Non-pigmented ciliary epithelial cell (primary cell): ENCODE data around the gene CXCL8.

Experiments
- DNase-seq: peaks from one replicate; pipeline ENCODE4 v3.0.0-alpha.2; 2010; ENCODE audit warnings: low read depth

Gene CXCL8

DNA sequence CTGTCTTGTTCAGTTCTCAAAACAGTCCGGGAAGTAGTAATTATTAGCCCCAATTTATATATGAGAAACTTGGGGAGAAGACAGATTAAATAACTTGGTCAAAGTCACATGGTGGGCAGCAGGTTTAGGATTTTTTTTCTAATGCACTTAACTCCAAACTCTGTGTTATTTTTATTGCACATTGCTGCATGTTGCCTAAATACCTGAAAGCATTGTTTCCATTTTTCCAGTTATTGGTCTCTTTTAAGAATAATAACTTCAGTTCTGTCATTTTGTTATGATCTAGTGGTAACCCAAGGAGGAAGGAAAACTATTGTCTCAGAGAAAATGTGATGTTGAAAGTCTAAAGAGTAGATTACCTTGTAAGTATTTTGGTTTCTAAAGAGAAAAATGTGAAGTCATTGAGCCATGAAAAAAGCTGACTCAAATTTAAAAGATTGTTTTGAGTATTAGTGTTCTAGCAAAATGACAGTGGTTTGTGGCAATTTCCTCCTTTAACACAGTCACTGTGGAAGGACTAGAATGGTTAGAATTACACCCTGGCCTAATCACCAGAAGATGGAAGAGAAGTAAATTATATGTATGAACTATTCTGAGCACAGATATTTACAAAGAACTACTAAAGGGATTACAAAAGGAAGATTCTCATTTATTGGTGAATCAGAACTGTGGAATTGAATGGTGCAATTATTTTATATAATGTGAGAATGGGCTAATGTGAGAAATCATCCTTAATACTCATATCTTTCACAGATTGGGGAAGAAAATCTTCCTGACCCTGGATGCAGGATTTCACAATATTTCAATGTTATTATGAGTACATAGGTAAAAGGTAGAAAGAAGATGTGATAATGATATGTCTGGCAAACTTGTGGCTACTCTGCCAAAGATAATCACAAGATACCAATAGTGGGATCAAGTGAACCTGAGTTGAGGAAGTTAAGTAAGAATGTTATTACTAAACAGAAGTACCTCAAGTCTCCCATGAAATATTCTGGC lies 21.7 kb upstream of the CXCL8 start:
- no peak for DNase-seq

DNA sequence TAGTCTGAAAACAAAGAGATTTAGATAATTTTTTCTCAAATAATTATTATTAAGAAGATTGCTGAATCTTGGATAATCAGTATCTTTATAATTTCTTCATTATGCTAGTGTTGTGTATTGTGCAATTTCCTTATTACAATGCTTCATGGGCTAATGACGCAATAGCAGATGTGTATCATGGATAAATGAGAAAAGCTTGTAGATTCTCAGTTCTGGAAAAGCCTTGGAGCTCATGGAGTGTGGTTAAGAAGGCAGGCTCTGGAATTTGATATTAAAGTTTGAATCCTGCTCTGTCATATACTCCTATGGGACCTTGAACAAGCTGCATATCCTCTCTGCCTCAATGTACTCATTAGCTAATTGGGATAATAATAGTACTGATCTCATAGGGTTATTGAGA lies 18.9 kb upstream of the CXCL8 start:
- no peak for DNase-seq

- no peak for DNase-seq
Observed at GRCh38 chr4:73721909-73722308, 18.5 kb upstream of the CXCL8 start.

GRCh38 chr4:73723023-73723422 lies 17.3 kb upstream of the CXCL8 start:
- DNase-seq: no peak

DNA sequence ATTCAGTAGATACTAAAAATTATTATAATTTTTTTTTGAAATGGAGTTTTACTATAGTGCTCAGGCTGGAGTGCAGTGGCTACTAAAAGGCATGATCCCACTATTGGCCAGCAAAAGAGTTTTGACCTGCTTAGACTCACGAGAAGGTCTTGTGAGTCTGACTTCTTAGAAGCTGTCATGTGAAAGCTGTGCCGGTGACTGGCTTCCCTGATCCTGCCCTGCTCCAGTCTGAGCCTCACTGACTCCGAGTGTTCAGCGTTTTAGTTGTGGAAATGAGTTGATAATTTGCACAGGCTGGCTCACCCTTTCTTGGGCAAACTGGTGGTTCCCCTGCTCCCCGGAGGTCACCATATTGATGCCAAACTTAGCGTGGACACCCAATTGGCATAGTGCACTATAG lies 16.4 kb upstream of the CXCL8 start:
- DNase-seq: no peak

GRCh38 chr4:73725510-73725909 lies 14.9 kb upstream of the CXCL8 start:
- DNase-seq: no peak

DNA sequence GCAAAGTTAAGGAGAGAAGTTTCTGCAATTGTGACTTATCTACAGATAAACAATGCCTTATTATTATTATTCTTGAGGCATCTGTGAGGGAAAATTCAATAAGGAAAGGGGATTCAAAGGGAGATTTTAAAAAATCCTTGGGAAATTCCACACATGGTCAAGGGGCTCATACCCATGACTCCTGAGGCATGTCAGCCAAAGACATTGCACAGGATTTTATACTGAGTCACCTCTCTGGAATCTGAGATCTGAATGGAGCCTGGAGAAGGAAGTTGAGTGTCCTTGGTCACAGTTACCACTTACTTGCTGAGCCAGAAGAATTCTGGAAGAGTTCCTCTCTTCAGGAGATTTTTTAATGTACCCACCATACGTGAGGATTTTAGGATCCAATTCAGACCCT lies 14.4 kb upstream of the CXCL8 start:
- no peak for DNase-seq

DNA sequence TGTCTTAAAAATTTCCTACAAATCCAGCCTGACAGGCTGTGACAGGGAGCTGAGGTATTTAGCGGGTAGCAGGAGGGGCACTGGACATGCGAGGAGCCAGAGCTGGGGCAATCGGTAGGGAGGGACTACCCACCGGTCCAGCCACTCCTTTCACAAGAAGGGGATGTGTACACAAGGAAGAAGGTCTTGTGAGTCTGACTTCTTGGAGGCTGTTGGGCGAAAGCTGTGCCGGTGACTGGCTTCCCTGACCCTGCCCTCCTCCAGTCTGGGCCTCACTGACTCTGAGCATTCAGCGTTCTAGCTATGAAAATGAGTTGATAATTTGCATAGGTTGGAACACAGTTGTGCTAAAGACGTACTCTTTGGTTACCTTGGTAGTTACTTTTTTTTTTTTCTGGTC lies 12.7 kb upstream of the CXCL8 start:
- no peak for DNase-seq

DNA sequence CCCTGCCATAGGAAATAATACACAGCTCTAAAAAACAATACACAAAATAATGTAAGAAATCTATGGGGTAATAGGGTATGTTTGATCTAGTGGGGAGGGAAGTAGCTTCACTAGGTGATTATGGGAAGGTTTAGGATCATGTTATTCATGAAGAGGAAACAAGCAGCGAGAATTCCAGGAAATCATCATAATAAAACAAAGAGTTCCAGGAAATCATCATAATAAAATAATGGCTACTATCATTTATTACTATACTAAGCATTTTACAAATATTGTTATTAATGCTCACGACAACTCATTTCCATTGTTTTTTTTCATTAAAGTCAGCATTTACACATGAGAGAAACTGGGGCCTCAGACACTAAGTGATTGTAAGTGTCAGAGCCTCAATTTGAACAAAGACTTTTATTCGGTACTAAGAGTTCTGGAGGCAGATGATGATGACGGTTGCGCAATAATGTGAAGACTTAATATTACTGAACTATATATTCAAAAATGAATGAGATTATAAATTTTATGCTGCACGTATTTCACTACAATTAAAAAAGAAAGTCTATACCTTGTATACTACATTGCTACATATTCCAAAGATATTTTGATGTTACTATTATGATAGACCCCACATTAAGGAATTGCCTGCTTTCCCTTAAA lies 12.2 kb upstream of the CXCL8 start:
- DNase-seq: no peak

DNA sequence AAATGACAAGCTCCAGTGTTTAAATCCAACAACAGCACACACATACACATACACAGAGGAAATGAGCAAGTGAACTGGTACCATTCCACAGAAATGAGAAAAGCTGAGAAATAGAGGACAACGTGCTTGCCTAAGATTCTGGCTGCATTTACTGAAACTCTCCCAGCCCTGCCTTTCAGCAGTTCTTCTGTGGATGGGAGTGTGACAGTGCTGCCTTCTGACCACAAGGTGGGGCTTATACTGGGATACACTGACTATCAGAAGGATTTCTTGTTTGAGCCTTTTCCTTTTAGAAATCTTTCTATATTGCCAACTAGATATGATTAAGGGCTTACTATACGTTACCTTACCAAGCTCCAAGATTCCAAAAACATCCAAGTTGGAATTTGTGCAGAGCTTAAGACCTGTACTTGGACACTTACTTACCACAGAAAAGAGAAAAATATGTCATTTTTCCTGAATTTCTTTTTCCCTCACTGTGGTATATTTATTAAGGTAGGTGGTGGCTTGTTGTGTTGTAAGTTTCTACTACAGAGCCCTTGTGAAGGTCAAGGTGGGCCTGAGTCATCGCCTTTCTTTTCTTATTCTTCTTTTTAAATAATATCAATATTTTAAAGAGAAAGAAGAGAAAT lies 10.7 kb upstream of the CXCL8 start:
- DNase-seq: no peak

DNA sequence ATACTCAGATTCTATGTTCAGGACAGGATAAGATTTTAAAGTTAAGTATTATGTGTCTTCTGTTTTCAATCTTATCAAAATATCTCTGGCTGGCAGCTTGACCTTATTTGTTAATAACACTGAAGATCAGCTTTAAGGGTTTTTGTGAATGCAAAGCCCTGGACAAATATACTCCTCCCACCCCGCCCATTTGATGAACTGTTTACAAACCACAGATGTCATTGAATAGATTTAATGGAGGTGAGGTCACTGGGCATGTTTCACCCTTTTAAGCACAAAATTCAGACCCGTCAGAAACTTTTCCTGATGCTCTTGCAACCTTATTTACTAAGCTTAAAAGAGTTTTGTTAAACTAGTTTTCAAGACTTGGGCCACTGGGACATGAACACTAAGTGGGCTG lies 10.1 kb upstream of the CXCL8 start:
- no peak for DNase-seq

DNA sequence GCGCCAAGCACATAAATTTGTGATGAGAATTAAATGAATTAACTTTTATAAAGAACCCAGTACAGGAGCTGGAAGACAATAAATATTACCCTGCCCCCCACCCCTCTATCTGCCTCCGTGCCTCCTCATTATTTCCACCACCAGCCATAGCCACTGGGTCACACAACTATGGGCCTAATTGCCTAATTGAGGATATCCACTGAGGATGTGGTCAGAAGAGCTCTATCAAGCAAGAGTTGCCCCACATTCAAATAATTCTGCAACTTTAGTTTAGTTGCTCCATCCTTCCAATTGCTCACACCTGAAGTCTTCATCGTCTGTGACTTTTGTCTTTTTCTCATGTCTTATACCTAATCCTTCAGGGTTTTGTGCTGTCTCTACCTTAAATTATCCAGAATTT lies 9.5 kb upstream of the CXCL8 start:
- DNase-seq: no peak

DNA sequence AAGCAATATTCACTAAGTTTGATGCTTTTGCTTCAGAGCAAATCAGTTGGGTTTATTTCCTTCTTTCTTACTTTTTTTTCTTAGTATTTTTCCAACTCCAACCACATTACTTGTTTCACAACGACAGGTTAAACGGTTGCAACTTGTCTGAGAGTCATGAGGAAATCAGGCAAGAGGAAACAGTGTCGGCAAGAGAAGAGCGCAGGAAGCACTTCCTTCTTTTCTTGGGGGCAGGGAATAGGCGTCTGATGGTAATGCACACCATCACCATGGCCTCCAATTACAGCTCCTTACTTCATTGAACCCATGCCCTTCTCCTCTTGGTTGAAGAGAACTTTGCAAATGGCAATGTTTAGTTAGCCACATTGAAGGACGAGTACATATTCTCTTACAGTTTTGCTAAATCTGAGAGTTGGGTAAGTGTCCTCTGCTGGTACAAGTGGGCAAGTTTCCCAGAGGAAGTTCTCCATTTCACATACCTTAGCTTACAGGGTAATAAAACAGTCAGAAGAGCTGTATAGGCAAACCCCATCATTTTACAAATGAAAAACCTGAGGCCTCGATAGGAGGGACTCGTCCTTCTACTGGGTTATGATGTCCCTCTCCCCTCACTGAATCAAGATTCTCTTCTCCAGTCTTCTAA lies 8.3 kb upstream of the CXCL8 start:
- no peak for DNase-seq

DNA sequence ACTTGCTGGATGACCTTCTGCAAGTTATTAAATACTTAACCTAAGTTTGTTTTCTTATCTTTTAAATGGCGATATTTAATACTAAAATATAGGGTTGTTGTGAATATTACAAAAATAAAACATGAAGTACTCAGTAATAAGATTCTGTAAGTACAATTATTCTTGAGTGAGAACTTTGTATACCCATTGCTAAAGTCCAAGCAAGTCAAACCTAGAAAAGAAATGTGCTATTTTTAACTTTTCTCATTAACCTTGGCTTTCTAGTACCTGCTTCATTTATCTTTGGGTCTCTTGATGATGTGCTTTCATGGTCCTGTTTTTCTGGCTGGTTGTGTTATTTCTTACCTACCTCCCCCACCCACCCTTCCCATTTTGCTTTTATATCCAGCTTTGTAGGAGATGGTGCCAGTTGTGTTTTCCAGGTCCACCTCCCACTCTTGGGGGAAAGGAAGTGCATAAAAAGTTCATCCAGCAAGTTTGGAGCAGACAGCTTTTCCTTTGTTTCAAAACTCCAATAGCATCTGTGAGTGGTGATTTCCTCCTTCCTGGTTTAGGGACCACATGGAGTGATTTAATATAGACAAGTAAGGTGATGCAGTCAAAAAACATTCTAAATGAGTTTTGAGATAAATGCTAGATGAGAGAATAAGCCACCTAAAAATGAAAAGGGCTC lies 7.5 kb upstream of the CXCL8 start:
- no peak for DNase-seq

DNA sequence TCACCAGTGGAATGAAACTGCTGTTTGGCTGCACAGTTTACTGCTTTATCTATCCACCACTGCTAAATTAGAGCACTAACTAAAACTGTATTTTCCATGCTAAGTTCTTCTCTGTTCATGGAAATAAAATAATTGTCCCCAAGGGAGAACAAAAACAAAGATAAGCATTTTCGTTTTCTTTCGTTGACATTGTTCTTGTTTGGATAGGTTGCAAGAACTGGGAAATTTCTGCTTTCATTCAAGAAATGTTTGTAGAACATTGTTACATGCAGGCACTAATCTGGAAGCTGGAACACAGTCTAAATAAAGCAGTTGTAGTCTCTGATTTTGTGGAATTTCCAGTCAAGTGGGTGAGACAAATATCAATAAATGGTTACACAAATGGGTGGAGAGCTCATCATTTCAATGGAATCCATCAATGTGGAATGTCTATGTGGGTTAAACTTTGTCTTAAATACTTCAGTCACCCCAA lies 5.8 kb upstream of the CXCL8 start:
- DNase-seq: no peak

DNA sequence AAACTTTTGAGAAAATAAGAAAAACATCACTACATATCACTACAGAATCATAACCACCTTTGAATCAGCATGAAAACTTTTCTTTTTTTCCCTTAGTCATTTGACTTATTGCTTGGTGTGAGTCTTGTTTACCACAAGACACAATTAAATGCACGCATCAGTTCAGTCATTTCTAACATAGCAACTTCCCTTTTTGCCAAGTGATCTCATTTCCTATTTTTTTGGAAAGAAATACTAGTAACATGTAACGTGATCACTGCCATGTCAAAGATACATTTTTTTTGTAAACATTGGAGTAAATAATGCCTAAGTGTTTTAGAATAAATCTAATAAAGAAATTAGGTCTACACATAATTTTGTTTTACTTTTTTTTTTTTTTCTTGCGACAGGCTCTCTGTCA lies 5.1 kb upstream of the CXCL8 start:
- no peak for DNase-seq

GRCh38 chr4:73741031-73741749 lies 821 bp downstream of the CXCL8 start:
- DNase-seq: no peak

DNA sequence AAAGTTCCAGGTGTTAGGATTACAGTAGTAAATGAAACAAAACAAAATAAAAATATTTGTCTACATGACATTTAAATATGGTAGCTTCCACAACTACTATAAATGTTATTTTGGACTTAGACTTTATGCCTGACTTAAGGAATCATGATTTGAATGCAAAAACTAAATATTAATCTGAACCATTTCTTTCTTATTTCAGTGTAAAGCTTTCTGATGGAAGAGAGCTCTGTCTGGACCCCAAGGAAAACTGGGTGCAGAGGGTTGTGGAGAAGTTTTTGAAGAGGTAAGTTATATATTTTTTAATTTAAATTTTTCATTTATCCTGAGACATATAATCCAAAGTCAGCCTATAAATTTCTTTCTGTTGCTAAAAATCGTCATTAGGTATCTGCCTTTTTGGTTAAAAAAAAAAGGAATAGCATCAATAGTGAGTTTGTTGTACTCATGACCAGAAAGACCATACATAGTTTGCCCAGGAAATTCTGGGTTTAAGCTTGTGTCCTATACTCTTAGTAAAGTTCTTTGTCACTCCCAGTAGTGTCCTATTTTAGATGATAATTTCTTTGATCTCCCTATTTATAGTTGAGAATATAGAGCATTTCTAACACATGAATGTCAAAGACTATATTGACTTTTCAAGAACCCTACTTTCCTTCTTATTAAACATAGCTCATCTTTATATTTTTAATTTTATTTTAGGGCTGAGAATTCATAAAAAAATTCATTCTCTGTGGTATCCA lies 1.6 kb downstream of the CXCL8 start:
- no peak for DNase-seq

GRCh38 chr4:73742490-73743160 lies 2.3 kb downstream of the CXCL8 start:
- DNase-seq: no peak

DNA sequence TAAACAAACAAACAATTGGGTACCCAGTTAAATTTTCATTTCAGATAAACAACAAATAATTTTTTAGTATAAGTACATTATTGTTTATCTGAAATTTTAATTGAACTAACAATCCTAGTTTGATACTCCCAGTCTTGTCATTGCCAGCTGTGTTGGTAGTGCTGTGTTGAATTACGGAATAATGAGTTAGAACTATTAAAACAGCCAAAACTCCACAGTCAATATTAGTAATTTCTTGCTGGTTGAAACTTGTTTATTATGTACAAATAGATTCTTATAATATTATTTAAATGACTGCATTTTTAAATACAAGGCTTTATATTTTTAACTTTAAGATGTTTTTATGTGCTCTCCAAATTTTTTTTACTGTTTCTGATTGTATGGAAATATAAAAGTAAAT lies 2.9 kb downstream of the CXCL8 start:
- DNase-seq: no peak
